Right lobe of liver (tissue), 6 donors: Measurements from ENCODE around the gene GAS5. TPM values are rescaled to one million over a fixed set of nuclear protein-coding genes. Genes with fewer than 3 reads are reported as not detected.

Experiments used
- ATAC-seq, 4 donors: fragments of 200-7000 bp; cut with Tn5 transposase; one replicate each; pipeline ENCODE4 v1.9.1; 2020; ENCODE audit warnings: mild to moderate bottlenecking in 4 of 4, moderate library complexity in 4 of 4
- DNase-seq, 3 donors: peaks; one replicate each; pipeline ENCODE4 v3.0.0-alpha.2; 2020
- H3K27ac ChIP-seq, 3 donors: fragments of 200-600 bp; one replicate each; pipeline ENCODE4 v1.8.0; 2022
- H3K27me3 ChIP-seq, 2 donors: fragments of 200-600 bp; one replicate each; pipeline ENCODE4 v1.8.0; 2022
- H3K36me3 ChIP-seq, 4 donors: fragments of 200-600 bp; sonication (generic) in 1 of 4; one replicate each; pipeline versions ENCODE4 v1.5.1 to v1.8.0; 2017 to 2022; ENCODE audit warnings: control low read depth in 1 of 4
- H3K4me1 ChIP-seq, 4 donors: fragments of 200-600 bp; sonication (generic) in 1 of 4; one replicate each; pipeline versions ENCODE4 v1.5.1 to v1.8.0; 2017 to 2022; ENCODE audit warnings: control low read depth in 1 of 4
- H3K4me3 ChIP-seq, 3 donors: fragments of 200-600 bp; one replicate each; pipeline ENCODE4 v1.8.0; 2022
- H3K9me3 ChIP-seq, 4 donors: fragments of 200-600 bp; sonication (generic) in 1 of 4; one replicate each; pipeline versions ENCODE4 v1.5.1 to v1.8.0; 2017 to 2022; ENCODE audit warnings: control low read depth in 1 of 4
- CTCF ChIP-seq, 4 donors: fragments of 200-600 bp in 3 of 4; fragments of 450-650 bp in 1 of 4; IDR thresholded peaks; one replicate each; pipeline versions ENCODE4 v1.5.1 to v1.8.0; 2016 to 2022; ENCODE audit warnings: antibody characterized with exemption in 4 of 4, mild to moderate bottlenecking in 2 of 4
- POLR2A ChIP-seq: fragments of 450-650 bp; IDR thresholded peaks from one replicate; pipeline ENCODE4 v1.6.1; 2017; ENCODE audit warnings: antibody characterized with exemption, mild to moderate bottlenecking
- WGBS: methylation state at CpG from one replicate; pipeline ENCODE4 v1.1.6; 2018; ENCODE audit warnings: low coverage, low lambda C conversion rate; ENCODE audit not compliant: insufficient coverage; ENCODE audit errors: missing lambda C conversion rate; 5-methylcytosine and 5-hydroxymethylcytosine counted together
- intact Hi-C, 2 donors: fragments of 100-400 bp; cut with DNase I; formaldehyde crosslinking; loops; one replicate each; pipeline versions ENCODE4 v1.11.2 to v1.14.1; 2022
- total RNA-seq, 6 experiments: library from RNA; depleted of rRNA in 2 of 6; stranded (reverse); fragments of >200 nt in 2 of 6; fragmentation: NEBNext Ultra II Directional in 3 of 6; extraction: Animal tissue kit (Norgen Biotek cat#: 25700) in 3 of 6; gene quantifications; one replicate each; pipeline versions ENCODE4 v1.1.0 to v1.2.4, GENCODE V29; 2016 to 2023
- donor health status: DM: no; HTN: yes; CAD: no.
- donor health status: DM: no; HTN: no; CAD: no.
- donor health status: DM: no; HTN: no; CAD: no.
- donor health status: DM: no; HTN: yes; CAD: no.
- donor health status: DM: no; HTN: yes; CAD: no.

Gene GAS5
- total RNA-seq, 6 experiments from 2014 or later = 37.4 to 85.2 (median 61.5) TPM

GRCh38 chr1:173869021-173869359, 1.2 kb upstream of the GAS5 start:
- intact Hi-C loops = no loop called here
- peaks cover 4 to 28% (median 18%) of the 10 kb centered on the region in 4 donors for H3K36me3 ChIP-seq
- ATAC-seq = no peak
- H3K4me1 ChIP-seq = peaks cover 0 to 32% (median 12%) of the 10 kb centered on the region in 4 donors
- WGBS = 2% methylated on average over 5 of the region's 5 CpGs
- H3K4me3 ChIP-seq = peak overlapping the region; percentile 72 to 90 (median 79)
- no peaks in the 10 kb centered on the region for H3K27me3 ChIP-seq
- TF ChIP-seq POLR2A = no peak
- TF ChIP-seq CTCF (IDR thresholded peaks at IDR 0.05) = no peak
- H3K9me3 ChIP-seq = no peaks in the 10 kb centered on the region
- no peak for DNase-seq
- H3K27ac ChIP-seq = peak overlapping the region; percentile 91 to 99 (median 95)

DNA sequence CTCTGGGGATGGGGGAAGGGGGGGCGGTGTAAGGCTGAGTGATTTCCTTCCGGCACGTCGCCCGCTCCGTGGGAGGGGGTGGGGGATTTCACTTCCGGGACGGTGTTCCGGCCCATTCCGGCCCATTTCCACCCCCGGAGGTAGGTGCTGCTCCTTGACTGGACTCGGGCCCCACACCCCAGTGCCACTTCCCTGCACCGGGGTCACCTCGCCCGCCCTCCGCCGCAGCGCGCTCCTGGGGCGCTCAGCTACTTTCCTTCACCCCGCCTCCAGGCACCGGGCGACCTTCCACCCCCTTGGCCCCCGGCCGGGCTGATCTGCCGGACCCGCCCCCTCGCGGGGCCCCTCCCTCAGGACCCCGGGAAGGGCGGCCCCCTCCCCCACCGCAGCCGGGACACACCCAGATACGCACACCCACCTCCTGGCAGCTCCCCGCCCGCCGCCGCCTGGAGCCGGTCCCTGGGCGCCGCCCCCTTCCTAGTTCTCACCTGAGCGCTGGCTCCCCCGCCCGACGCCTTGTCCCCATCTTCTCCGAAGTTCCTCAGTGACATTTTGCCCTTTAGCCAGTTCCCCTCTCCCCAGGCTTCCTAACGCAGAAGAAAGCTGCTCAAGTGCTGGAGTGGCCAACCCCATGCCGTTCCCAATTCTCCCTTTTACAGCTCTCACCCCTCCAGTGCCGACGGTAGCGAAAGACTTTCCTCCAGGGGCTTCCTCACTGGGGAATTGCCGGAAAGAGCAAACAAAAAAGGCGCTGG, 654 bp upstream of the GAS5 start, which contains the start of gene ZBTB37:
Gene ZBTB37 (plus strand): TSS at position 115 of the 755 bp plus-strand sequence. CDS start 1,846 bp downstream, outside the sequence.
- H3K4me1 ChIP-seq = peaks cover 0 to 32% (median 12%) of the 10 kb centered on the region in 4 donors

DNA sequence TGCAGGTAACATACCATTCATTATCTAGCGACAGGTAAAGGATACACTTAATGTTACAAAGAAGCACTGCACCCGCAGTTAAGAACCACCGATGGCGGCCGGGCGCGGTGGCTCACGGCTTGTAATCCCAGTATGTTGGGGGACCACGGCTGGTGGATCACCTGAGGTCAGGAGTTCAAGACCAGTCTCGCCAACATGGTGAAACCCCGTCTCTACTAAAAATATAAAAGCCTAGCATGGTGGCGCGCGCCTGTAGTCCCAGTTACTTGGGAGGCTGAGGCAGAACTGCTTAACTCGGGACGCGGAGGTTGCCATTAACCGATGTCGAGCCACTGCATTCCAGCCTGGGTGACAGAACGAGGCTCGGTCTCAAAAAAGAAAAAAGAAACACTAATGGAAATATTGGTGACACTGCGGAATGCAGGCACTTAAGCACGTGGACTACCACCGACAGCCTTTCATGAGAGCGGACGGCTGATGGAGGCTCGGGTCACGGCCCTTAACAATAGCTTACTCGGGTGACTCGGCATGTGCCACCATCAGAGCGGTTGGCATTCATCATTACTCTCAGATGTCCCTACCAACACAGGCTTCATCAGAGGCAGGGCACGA, 542 bp downstream of the GAS5 start:
- peak overlapping the region; percentile 37 to 95 (median 69) for H3K27ac ChIP-seq
- H3K27me3 ChIP-seq = no peaks in the 10 kb centered on the region
- DNase-seq = peak in 1 of 3 donors; percentile 30
- peaks cover 12 to 42% (median 24%) of the 10 kb centered on the region in 4 donors for H3K36me3 ChIP-seq
- TF ChIP-seq POLR2A (no peak), CTCF (IDR thresholded peaks at IDR 0.05) (no peak)
- H3K4me3 ChIP-seq = peak overlapping the region; percentile 72 to 90 (median 79)
- no peaks in the 10 kb centered on the region for H3K9me3 ChIP-seq
- intact Hi-C loops = no loop called here
- 16% methylated on average over 31 of the region's 32 CpGs for WGBS
- H3K4me1 ChIP-seq = peaks cover 0 to 32% (median 12%) of the 10 kb centered on the region in 4 donors
- ATAC-seq = peak in 2 of 4 donors; percentile 1 to 3

More for the DNA sequence above, 654 bp upstream of the GAS5 start, which contains the start of gene ZBTB37:
- no peak for TF ChIP-seq CTCF (IDR thresholded peaks at IDR 0.05)
- TF ChIP-seq POLR2A = no peak
- ATAC-seq (peak; percentile 76 to 85 (median 78)), DNase-seq (peak; percentile 94 to 96 (median 95))
- under 1% methylated on average over 43 of the region's 53 CpGs for WGBS
- Histone ChIP-seq H3K9me3 (no peaks in the 10 kb centered on the region), H3K4me3 (peak within 1 kb of the TSS; percentile 72 to 90 (median 79)), H3K36me3 (peaks cover 7 to 34% (median 21%) of the 10 kb centered on the region in 4 donors), H3K27me3 (no peaks in the 10 kb centered on the region), H3K27ac (peak within 1 kb of the TSS; percentile 91 to 99 (median 95))
- intact Hi-C loops = no loop called here

DNA sequence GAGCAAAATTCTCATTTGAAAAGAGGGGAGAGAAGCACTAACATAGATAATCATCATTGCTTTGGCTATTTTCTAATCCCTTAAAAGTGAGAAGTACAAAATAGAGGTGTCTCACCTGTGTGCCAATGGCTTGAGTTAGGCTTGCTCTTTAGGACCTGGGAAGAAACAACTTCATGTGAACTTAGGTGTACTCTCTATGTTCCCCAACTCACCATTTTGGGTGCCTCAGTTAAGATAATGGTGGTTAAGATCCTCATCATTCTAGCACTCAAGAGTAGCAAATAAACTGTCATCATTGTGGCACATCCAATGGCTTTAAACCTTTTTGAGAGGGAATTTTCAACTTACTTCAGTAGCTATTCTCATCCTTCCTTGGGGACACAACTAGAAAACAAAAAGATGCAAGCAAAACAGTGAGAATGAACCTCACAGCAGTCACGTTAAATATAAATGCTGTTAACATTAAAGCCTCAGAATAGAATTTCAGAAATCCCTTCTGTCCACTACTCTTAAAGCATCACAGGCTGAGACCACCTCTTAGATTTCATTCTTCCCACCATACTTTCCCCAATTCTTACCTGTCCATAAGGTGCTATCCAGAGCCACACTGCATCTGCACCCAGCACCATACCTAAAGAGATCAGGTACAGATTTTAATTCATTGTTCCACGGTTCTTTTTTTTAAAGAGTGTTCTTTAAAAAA, 1.2 kb downstream of the GAS5 start:
- H3K36me3 ChIP-seq = peaks cover 12 to 42% (median 24%) of the 10 kb centered on the region in 4 donors
- ATAC-seq = no peak
- H3K27me3 ChIP-seq = no peaks in the 10 kb centered on the region
- H3K9me3 ChIP-seq = no peaks in the 10 kb centered on the region
- H3K4me3 ChIP-seq = peak overlapping the region; percentile 72 to 90 (median 79)
- DNase-seq = no peak
- 43% methylated on average over 2 of the region's 2 CpGs for WGBS
- peaks cover 0 to 32% (median 12%) of the 10 kb centered on the region in 4 donors for H3K4me1 ChIP-seq
- intact Hi-C loops = no loop called here
- TF ChIP-seq POLR2A (no peak), CTCF (IDR thresholded peaks at IDR 0.05) (no peak)
- peak overlapping the region in 1 of 3 donors; percentile 69 for H3K27ac ChIP-seq
